ENCODE data around the gene PER1.

The PER1 gene

GRCh38 chr17:8188263-8188839 lies 36.1 kb upstream of the PER1 start:
- TF ChIP-seq CTCF (IDR thresholded peaks at IDR 0.05), result no peak

- no peak for TF ChIP-seq CTCF (IDR thresholded peaks at IDR 0.05)
These were observed 35.5 kb upstream of the PER1 start for GRCh38 chr17:8187517-8188262.

GRCh38 chr17:8186787-8187516 lies 34.7 kb upstream of the PER1 start:
- no peak; the same call in 1 of the 2 replicates for TF ChIP-seq CTCF (IDR thresholded peaks at IDR 0.05)

GRCh38 chr17:8186446-8186786 lies 34.2 kb upstream of the PER1 start:
- no peak for TF ChIP-seq CTCF (IDR thresholded peaks at IDR 0.05)

GRCh38 chr17:8185582-8186445 lies 33.6 kb upstream of the PER1 start:
- no peak for TF ChIP-seq CTCF (IDR thresholded peaks at IDR 0.05)

- TF ChIP-seq CTCF (IDR thresholded peaks at IDR 0.05), result no peak
These were observed 25.0 kb upstream of the PER1 start for GRCh38 chr17:8176998-8177731.
